ENCODE measurements around the gene TEX51.

Gene TEX51

GRCh38 chr2:126893606-126894005 is 5.1 kb upstream of the TEX51 start:
- no peak for DNase-seq (ENCODE audit: low read depth)

- DNase-seq (ENCODE audit: low read depth): no peak
These were observed 4.6 kb upstream of the TEX51 start for GRCh38 chr2:126894082-126894481.

GRCh38 chr2:126894585-126895182 is 4.0 kb upstream of the TEX51 start:
- DNase-seq (ENCODE audit: low read depth): no peak

DNA sequence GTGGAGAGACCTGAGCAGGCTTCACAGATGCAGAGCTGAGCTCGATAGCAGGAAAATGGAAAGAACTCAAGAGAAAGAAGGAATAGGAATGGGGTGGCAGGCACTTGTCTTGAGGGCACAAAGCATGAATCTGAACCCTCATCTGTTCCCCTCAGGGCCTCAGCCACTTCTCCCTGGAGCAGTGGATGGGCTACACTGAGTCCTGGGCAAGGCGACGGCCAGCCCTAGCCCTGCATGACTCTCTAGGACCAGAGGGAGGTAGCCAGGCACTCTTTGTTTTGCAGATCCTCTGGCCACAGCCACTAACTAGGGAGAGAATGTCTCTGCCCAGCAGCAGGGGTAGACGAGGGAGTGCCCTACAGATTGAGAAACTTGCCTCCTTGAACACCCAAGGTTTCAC is 3.4 kb upstream of the TEX51 start:
- DNase-seq (ENCODE audit: low read depth): no peak

GRCh38 chr2:126896471-126896870 is 2.2 kb upstream of the TEX51 start:
- no peak for DNase-seq (ENCODE audit: low read depth)

GRCh38 chr2:126899616-126900185 is 1.0 kb downstream of the TEX51 start:
- no peak for DNase-seq (ENCODE audit: low read depth)

DNA sequence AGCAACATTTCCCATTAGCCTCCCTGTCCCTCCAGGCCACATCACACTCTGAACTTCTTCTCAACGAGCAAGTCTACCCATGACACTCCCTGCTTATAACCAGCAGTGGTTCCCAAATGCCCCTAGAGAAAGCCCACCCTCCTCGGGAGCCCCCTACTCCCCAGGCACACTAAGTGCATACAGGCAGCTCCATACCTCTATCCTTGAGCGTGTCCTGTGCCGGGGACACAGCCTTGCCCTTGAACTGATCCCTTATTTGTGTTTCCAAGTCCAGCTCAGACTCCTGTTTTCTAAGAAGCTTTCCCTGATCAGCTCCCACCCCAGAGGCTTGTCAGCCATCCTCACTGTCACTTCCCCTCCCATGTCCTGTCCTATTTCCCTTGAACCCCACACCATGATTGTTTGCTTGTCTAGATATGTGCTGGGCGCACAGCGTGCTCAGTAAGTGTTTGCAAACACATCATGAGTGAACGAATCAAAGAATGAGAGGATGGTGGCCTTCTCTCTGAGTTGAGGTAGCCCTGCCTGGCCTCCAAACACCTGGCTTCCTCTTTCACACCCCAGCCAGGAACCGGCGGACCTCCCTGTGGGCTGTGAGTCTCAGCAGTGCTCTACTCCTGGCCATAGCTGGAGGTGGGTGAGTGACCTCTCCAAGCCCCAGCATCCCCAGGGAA is 2.1 kb downstream of the TEX51 start:
- DNase-seq (ENCODE audit: low read depth): no peak

GRCh38 chr2:126901459-126901858 is 2.8 kb downstream of the TEX51 start:
- no peak for DNase-seq (ENCODE audit: low read depth)

GRCh38 chr2:126902152-126902835 is 3.6 kb downstream of the TEX51 start:
- no peak for DNase-seq (ENCODE audit: low read depth)

DNA sequence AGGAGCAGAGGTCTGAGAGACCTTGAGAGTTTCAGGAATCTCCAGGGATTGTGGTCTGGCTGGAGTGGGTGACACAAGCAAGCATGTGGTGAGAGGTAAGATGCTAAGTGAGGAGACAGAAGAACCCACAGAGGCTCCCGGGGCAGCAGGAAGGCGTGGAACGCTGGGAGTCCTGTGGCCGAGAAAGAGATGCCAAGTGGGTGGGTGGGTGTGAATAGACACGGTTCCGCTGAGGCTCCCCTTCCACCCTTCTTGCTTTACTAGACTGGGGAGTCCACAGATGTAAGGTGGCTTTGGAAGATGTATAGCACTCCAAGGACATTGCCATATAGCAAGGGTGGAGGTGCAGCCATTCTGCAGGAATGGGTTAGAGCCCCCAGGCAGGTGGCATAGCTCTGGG is 4.2 kb downstream of the TEX51 start:
- DNase-seq (ENCODE audit: low read depth): no peak

GRCh38 chr2:126905991-126906390 is 7.3 kb downstream of the TEX51 start:
- no peak for DNase-seq (ENCODE audit: low read depth)

DNA sequence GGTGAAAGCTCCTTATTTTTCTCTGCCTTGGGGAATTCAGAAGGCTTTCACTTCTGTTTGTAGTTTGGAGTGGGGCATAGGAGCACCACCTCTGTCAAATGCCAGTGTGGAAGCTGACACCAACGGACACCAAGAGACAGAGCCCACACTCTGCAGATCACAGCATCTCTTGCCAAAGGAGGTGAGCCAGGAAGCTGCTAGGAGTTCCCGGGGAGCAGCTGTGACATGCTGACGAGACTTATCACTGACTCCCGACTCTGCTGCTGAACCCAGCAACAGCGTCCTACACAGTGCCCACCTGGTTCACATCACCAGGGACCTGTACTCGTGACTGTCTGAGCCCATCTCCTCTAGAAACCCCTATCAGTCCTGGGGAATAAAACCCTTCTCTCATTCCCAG is 8.1 kb downstream of the TEX51 start:
- no peak for DNase-seq (ENCODE audit: low read depth)

DNA sequence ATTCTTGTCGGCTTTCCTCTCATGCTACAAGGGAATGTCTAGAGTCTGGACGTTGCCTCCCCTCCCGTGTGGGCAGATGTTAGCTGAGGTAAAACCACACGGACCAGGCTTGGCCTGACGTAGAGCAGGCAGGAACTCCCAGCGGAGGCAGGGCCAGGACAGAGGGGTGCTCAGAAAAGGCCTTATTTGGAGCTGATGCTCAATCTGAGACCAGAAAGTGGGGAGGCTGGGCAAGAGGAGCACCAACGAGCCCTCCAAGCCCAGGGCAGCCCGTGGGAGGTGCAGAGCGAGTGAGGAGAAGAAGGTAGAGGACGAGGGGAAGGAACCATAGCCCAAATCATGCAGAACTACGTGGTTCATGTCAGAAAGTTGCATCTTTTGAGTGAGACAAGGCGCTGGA is 9.0 kb downstream of the TEX51 start:
- no peak for DNase-seq (ENCODE audit: low read depth)

GRCh38 chr2:126908721-126909177 is 10.1 kb downstream of the TEX51 start:
- DNase-seq (ENCODE audit: low read depth): no peak

DNA sequence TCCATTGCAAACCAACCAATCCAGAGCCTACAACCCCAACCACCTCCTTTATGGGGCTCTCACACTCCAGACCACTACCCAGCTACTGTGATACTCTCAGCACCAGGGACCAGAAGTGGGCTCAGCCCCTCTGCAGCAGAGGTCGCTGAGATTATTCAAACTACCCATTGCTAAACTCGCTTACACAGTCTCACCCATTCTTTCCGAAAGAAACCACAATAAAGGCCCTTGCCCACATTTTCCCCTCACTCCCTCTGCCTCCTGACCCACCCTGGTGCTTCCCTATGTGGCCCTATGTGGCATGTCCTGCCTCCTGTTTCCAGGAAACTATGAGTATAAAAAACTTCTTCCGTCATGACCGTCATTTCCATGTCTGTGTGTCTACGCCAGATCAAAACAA is 10.7 kb downstream of the TEX51 start:
- DNase-seq (ENCODE audit: low read depth): no peak

- no peak for DNase-seq (ENCODE audit: low read depth)
These were observed 11.1 kb downstream of the TEX51 start for GRCh38 chr2:126909781-126910180.

- DNase-seq (ENCODE audit: low read depth): no peak
These were observed 11.9 kb downstream of the TEX51 start for GRCh38 chr2:126910637-126911036.

DNA sequence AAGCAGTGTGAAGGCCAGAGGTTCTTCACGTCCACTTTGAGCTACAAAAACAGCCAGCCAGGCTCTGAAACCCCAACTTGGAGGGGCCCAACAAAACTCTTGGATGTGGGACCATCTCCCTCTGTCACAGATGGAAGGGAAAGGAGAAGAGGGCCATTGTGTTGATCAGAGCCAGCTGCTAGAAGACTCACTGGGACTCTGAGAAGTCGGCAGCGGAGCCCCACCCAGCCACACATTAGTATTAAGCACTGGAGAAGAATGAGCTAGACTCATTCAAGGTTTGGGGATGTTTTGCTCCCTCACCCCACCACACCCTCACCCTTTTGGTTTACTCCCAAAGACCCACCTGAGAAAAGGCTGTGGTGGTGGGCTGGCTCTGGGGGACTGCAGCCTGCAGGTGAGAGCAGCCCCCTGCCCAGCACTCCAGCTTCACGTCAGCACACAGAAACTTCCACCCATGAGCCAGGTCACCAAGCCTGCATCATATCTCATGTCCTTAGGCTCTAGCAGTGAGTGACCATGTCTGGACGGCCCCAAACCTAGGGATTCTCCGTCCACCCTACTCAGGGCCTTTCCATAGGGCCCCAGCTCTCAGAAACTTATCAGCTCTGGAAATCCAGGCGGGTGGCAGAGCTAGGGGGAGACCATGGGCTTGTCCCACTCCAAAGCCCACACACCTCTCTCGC is 12.6 kb downstream of the TEX51 start:
- DNase-seq (ENCODE audit: low read depth): no peak

DNA sequence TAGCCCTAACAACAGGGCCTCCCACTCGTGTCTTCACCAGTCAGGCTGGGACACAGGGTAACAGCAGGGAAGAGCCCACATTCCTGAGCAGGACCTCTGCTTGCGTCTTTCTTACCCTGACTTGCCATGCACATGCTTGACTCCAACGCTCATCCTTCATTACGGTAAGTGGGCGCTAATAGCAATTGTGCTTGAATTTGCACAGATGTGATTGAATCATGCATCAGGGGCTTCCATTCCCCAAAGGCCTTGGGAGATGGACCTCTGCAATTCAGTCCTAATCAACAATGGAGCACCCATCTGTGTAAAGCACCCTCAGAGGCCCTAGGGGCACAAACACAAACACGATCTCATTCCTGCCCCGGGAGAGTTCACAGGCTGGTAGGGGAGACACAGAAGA is 13.5 kb downstream of the TEX51 start:
- no peak for DNase-seq (ENCODE audit: low read depth)

DNA sequence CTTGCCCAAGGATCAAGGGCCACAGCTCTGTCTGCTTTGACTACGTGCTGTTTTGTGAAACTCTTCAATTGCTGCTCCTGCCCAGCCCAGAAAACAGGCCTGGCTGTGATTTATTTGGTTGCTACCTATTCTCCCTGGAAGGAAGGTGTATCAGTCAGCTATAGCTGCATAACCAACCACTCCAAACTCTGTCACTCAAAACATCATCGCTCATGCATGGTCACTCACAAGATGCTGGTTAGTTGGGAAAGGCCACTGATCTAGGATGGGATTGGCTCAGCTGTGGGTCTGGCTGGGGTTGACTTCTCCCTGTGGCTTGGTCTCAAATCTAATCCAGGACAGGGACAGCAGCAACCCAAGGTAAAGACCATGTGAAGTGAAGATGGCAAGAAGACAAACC is 14.6 kb downstream of the TEX51 start:
- DNase-seq (ENCODE audit: low read depth): no peak

DNA sequence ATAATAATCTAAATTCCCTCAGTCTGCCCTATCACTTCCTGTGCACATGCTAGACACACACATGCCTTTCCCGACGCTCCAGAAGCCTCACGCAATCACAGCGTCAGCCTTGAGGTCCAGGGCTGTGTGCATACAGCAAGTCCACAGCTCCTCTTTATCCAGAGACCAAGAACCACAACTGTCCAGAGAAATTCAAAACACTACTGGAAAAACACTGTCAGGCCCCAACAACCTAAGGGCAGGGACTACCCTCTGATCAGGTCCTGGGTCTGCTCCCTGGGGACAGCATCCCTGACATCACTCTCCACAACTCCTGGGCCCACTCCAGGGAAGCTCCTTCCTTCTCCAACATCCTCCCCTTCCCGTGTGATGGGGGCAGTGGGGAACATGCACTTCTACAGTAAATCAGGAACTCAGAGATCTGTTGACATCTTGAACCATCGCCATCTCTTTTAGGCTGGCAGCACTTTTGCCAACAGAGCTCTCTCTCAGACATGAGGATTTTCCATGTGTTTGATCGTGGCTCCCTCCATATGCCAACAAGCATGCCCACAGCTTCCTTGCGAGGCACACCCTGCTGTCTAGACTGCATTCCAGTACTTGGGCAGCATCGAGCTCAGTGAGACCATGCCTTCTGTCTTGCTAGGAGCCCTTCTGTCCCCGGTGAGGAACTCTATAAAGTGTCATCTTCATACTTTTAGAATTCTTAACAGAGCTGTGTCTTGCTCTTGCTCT is 15.4 kb downstream of the TEX51 start:
- no peak for DNase-seq (ENCODE audit: low read depth)

All from non-pigmented ciliary epithelial cell (primary cell).